ENCODE data around the gene KRT16. TPM values are rescaled to one million over a fixed set of nuclear protein-coding genes. Genes with fewer than 3 reads are reported as not detected.
"Not testable (repeated sequence)": the region's sequence is repeated elsewhere in the genome, so short reads cannot be mapped to it uniquely, and the experiment has no call there.

Gene KRT16
- total RNA-seq, 6 donors from 2014 or later = not detected

DNA sequence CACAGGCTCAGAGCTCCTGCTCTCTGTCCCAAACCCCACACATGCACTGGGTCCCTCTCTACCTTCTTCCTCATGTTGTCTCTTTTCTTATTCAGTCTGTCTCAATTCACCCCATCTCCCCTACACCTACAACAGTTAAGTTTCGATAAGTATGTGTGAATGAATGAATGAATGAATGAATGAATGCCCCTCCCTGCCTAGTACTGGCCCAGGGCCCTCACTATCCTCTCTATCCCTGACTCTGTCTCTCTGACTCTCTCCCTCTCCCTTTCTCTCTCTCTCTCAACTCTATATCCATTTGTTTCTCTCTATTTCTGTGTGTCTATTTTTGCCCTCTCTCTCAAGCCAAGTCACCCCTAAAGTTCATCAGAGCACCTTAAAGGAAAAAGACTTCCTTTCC is 34.0 kb downstream of the KRT16 start:
- ATAC-seq (ENCODE audit: low FRiP score in 2 of 2) (no peak), DNase-seq (no peak)
- no peaks in the 10 kb centered on the region for H3K9me3 ChIP-seq
- no peak for TF ChIP-seq POLR2AphosphoS5 (IDR thresholded peaks at IDR 0.05)
- TF ChIP-seq, protein P1, sequence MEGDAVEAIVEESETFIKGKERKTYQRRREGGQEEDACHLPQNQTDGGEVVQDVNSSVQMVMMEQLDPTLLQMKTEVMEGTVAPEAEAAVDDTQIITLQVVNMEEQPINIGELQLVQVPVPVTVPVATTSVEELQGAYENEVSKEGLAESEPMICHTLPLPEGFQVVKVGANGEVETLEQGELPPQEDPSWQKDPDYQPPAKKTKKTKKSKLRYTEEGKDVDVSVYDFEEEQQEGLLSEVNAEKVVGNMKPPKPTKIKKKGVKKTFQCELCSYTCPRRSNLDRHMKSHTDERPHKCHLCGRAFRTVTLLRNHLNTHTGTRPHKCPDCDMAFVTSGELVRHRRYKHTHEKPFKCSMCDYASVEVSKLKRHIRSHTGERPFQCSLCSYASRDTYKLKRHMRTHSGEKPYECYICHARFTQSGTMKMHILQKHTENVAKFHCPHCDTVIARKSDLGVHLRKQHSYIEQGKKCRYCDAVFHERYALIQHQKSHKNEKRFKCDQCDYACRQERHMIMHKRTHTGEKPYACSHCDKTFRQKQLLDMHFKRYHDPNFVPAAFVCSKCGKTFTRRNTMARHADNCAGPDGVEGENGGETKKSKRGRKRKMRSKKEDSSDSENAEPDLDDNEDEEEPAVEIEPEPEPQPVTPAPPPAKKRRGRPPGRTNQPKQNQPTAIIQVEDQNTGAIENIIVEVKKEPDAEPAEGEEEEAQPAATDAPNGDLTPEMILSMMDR (IDR thresholded peaks at IDR 0.05) = no peak
- no peak for TF ChIP-seq EP300 (IDR thresholded peaks at IDR 0.05)
- no peak for TF ChIP-seq POLR2A (IDR thresholded peaks at IDR 0.05)
- H3K27ac ChIP-seq = no peak overlapping the region
- no peak overlapping the region for H3K4me3 ChIP-seq
- peaks cover 0 to 3% (median 0%) of the 10 kb centered on the region in 4 donors for H3K4me1 ChIP-seq
- no peaks in the 10 kb centered on the region for H3K27me3 ChIP-seq
- no peaks in the 10 kb centered on the region for H3K36me3 ChIP-seq
- WGBS, 2 donors = 86 to 94% methylated on average over 1 of the region's 1 CpG

DNA sequence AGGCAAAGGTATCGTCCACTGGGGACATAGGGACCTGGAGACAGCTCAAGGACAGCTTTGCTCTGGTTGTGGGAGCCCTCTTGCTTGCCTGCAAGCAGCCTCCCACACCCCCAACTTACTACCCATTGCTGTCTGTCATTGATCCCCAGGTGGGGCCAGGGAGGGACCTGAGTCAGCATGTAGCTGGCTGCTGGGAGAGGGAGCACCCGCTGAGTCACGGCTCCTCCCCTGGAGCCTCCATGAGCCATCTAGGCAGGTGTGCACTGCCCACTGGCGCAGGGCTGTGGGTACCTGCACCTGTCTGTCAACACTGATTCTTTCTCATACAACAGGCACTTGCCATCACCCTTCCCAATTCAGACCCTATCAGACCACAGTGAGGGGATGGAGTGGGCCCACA is 35.8 kb downstream of the KRT16 start:
- DNase-seq; H3K27ac ChIP-seq; ATAC-seq (ENCODE audit: low FRiP score in 2 of 2); H3K9me3 ChIP-seq; H3K27me3 ChIP-seq; H3K4me1 ChIP-seq; H3K36me3 ChIP-seq; H3K4me3 ChIP-seq: not testable (repeated sequence)
- 60 to 96% methylated on average over 3 to 4 of the region's 4 CpGs for whole genome bisulfite sequencing, 2 donors

DNA sequence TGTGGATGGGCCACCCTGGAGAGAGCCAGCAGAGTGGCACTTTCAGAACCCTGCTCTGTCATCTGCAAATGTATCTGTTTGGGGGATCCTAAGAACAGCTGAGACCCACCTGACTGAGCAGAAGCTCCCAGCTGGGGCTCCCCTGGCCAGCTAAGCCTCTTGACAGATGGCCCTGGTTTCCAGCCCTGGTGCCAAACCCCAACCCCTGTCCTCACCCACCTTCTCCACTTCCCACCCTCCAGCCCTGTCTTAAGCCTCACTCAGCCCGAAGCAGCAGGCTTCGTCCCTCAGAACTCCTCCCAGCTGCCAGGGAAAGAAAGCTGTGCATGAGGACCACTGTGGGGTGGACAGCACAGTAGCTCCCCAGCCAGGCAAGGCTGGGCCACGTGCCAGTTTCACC is 37.2 kb downstream of the KRT16 start:
- no peaks in the 10 kb centered on the region for H3K9me3 ChIP-seq
- H3K36me3 ChIP-seq = no peaks in the 10 kb centered on the region
- H3K4me3 ChIP-seq = no peak overlapping the region
- DNase-seq (no peak), ATAC-seq (ENCODE audit: low FRiP score in 2 of 2) (no peak)
- H3K27me3 ChIP-seq = no peaks in the 10 kb centered on the region
- H3K27ac ChIP-seq = no peak overlapping the region
- 49 to 64% methylated on average over 3 of the region's 3 CpGs for WGBS, 2 donors
- H3K4me1 ChIP-seq = peaks cover 0 to 3% (median 0%) of the 10 kb centered on the region in 4 donors
- no peak for TF ChIP-seq EP300 (IDR thresholded peaks at IDR 0.05)
- no peak for TF ChIP-seq POLR2A (IDR thresholded peaks at IDR 0.05)
- no peak for TF ChIP-seq POLR2AphosphoS5 (IDR thresholded peaks at IDR 0.05)
- TF ChIP-seq, protein P1 (IDR thresholded peaks at IDR 0.05) = no peak

DNA sequence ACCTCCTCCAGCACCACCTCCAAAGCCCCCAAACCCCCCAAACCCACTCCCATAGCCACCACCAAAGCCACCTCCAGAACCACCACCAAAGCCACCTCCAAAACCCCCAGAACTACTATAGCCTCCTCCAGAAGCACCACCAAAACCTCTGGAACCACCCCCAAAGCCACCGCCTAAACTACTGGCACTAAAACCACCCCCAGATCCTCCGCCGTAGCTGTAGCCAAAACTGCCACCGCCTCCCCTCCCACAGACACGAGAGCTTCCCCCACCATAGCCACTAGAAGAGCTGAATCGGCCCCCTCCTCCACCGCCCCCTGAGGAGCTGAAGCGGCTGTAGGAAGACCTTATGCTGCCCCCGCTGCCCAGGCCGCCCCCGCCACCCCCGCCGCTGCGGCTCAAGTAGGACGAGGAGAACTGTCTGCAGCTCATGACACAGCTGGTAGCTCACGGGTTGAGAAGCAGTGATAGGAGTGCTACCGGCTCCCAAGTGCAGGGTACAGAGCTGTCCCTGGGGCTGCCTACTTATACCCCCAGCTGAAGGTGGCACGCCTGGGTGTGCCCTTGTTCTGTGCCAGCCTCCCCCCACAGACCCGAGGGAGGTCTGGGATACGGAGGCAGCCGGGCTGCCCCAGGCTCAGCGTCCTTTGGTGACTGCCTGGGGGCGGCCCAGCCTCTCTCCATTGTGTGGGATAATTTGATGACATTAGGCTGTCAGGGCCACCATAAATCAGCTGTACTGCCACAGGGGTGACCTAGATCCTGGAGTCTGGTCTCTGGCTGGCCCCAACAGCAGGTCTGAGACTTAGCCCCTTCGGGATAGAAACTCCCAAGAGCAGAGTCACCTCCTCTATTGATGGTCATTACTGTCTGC is 40.8 kb downstream of the KRT16 start, which contains the start of gene KRT9:
Gene KRT9, minus strand, starts transcription at position 499 of the 874 bp plus-strand sequence. Its CDS starts 67 bp downstream, at position 432.
- Histone ChIP-seq H3K4me1 (no peaks in the 10 kb centered on the region), H3K27ac (no peak within 1 kb of the TSS), H3K27me3 (no peaks in the 10 kb centered on the region), H3K9me3 (peaks cover 0 to 6% (median 0%) of the 10 kb centered on the region in 4 donors), H3K4me3 (no peak within 1 kb of the TSS), H3K36me3 (no peaks in the 10 kb centered on the region)
- TF ChIP-seq POLR2A (IDR thresholded peaks at IDR 0.05) = no peak
- no peak for TF ChIP-seq EP300 (IDR thresholded peaks at IDR 0.05)
- TF ChIP-seq, protein P1 (IDR thresholded peaks at IDR 0.05) = no peak
- TF ChIP-seq POLR2AphosphoS5 (IDR thresholded peaks at IDR 0.05) = no peak
- WGBS, 2 donors = 64 to 68% methylated on average over 8 to 24 of the region's 24 CpGs
- ATAC-seq (ENCODE audit: low FRiP score in 2 of 2) = peak in 1 of 2 donors; percentile 18
- DNase-seq = no peak

DNA sequence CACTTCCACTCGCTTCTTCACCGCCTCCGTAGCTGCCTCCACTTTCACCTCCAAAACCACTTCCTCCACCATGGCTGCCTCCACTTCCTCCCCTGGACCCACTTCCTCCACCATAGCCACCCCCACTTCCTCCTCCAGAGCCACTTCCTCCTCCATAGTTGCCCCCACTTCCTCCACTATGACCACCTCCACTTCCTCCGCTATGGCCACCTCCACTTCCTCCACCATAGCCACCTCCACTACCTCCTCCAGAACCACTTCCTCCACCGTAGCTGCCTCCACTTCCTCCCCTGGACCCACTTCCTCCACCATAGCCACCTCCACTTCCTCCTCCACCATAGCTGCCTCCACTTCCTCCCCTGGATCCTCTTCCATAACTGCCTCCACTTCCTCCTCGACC is 45.2 kb downstream of the KRT16 start:
- 60 to 68% methylated on average over 6 of the region's 6 CpGs for WGBS, 2 donors
- no peak for ATAC-seq (ENCODE audit: low FRiP score in 2 of 2)
- TF ChIP-seq EP300 (IDR thresholded peaks at IDR 0.05) (no peak), POLR2A (IDR thresholded peaks at IDR 0.05) (no peak), POLR2AphosphoS5 (IDR thresholded peaks at IDR 0.05) (no peak)
- TF ChIP-seq, protein P1 (IDR thresholded peaks at IDR 0.05) = no peak

More for the DNA sequence above, 45.2 kb downstream of the KRT16 start:
- Histone ChIP-seq H3K36me3 (no peaks in the 10 kb centered on the region), H3K27ac (no peak overlapping the region), H3K4me3 (no peak overlapping the region), H3K4me1 (no peaks in the 10 kb centered on the region), H3K27me3 (no peaks in the 10 kb centered on the region), H3K9me3 (peaks cover 0 to 7% (median 0%) of the 10 kb centered on the region in 4 donors)
- DNase-seq = no peak
